MM.1S (cell line): ENCODE results near the gene GABRG3.

ENCODE experiments used
- DNase-seq: peaks from one replicate; pipeline ENCODE4 v3.0.0-alpha.2; 2015
- H2AFZ ChIP-seq: fragments of 300-600 bp; sonication (generic); 2 replicates; pipeline ENCODE4 v1.6.0; 2016; ENCODE audit warnings: antibody characterized with exemption, low read length
- H3F3A ChIP-seq: fragments of 300-600 bp; sonication (generic); 2 replicates; pipeline ENCODE4 v1.6.1; 2016; ENCODE audit warnings: mild to moderate bottlenecking, antibody characterized with exemption, low read length, moderate library complexity, mixed read lengths; ENCODE audit not compliant: insufficient read depth
- H3K27ac ChIP-seq: fragments of 300-600 bp; sonication (generic); 2 replicates; pipeline ENCODE4 v1.5.1; 2016; ENCODE audit warnings: mild to moderate bottlenecking, low read length
- H3K27me3 ChIP-seq: fragments of 300-600 bp; sonication (generic); replicated peaks from 2 replicates; pipeline ENCODE4 v1.6.0; 2016; ENCODE audit warnings: low read length; ENCODE audit not compliant: insufficient read depth
- H3K36me3 ChIP-seq: fragments of 300-600 bp; sonication (generic); replicated peaks from 2 replicates; pipeline ENCODE4 v1.6.1; 2016; ENCODE audit warnings: mild to moderate bottlenecking, low read length, mixed read lengths; ENCODE audit not compliant: insufficient read depth
- H3K4me1 ChIP-seq: fragments of 300-600 bp; sonication (generic); 2 replicates; pipeline ENCODE4 v1.6.1; 2016; ENCODE audit warnings: low read length, mixed read lengths
- H3K4me2 ChIP-seq: fragments of 300-600 bp; sonication (generic); 2 replicates; pipeline ENCODE4 v1.6.0; 2016; ENCODE audit warnings: low read depth, low read length
- H3K4me3 ChIP-seq: fragments of 300-600 bp; sonication (generic); 2 replicates; pipeline ENCODE4 v1.5.1; 2016; ENCODE audit warnings: low read length, mixed read lengths
- H3K79me2 ChIP-seq: fragments of 300-600 bp; sonication (generic); 2 replicates; pipeline ENCODE4 v1.6.1; 2016; ENCODE audit warnings: mixed run types, low read length, mixed read lengths
- H3K9ac ChIP-seq: fragments of 300-600 bp; sonication (generic); 2 replicates; pipeline ENCODE4 v1.6.1; 2016; ENCODE audit warnings: low read length, mixed read lengths
- H3K9me2 ChIP-seq: fragments of 300-600 bp; sonication (generic); replicated peaks from 2 replicates; pipeline ENCODE4 v1.6.1; 2016; ENCODE audit warnings: mild to moderate bottlenecking, low read length, mixed read lengths; ENCODE audit not compliant: insufficient read depth
- H3K9me3 ChIP-seq: fragments of 300-600 bp; sonication (generic); replicated peaks from 2 replicates; pipeline ENCODE4 v1.6.1; 2016; ENCODE audit warnings: mild to moderate bottlenecking, low read length, mixed read lengths; ENCODE audit not compliant: insufficient read depth
- H4K20me1 ChIP-seq: fragments of 300-600 bp; sonication (generic); 2 replicates; pipeline ENCODE4 v1.6.1; 2016; ENCODE audit warnings: mild to moderate bottlenecking, low read length, moderate library complexity, mixed read lengths; ENCODE audit not compliant: insufficient read depth
- CTCF ChIP-seq: fragments of 300-600 bp; sonication (generic); IDR thresholded peaks from 2 replicates; pipeline ENCODE4 v1.5.1; 2016; ENCODE audit warnings: antibody characterized with exemption, low read length, mixed read lengths
- EZH2 ChIP-seq: fragments of 300-600 bp; sonication (generic); optimal IDR thresholded peaks from 2 replicates; pipeline ENCODE3; 2017; ENCODE audit warnings: low read depth, mild to moderate bottlenecking, antibody characterized with exemption, low read length, mixed read lengths
- EZH2phosphoT487 ChIP-seq: fragments of 300-600 bp; sonication (generic); IDR thresholded peaks from 2 replicates; pipeline ENCODE4 v1.6.1; 2018; ENCODE audit warnings: antibody characterized with exemption, low read length

Gene GABRG3

GRCh38 chr15:27582726-27583410 lies 611.9 kb downstream of the GABRG3 start:
- Histone ChIP-seq H3K9me2 (no peaks in the 10 kb centered on the region), H3K4me2 (no peak overlapping the region), H3K4me3 (no peak overlapping the region), H3K27me3 (no peaks in the 10 kb centered on the region), H4K20me1 (no peaks in the 10 kb centered on the region), H3K9me3 (no peaks in the 10 kb centered on the region), H3K9ac (no peak overlapping the region), H3K4me1 (no peaks in the 10 kb centered on the region), H2AFZ (no peak overlapping the region), H3K79me2 (no peaks in the 10 kb centered on the region), H3K27ac (no peak overlapping the region), H3K36me3 (no peaks in the 10 kb centered on the region), H3F3A (no peaks in the 10 kb centered on the region)
- DNase-seq, result no peak
- TF ChIP-seq CTCF, result no peak

GRCh38 chr15:27583651-27584050 lies 612.7 kb downstream of the GABRG3 start:
- Histone ChIP-seq H3K4me1 (peaks cover 2% of the 10 kb centered on the region; the same call in 1 of the 2 replicates), H3K4me2 (no peak overlapping the region), H3K27ac (no peak overlapping the region), H3K9ac (no peak overlapping the region), H4K20me1 (no peaks in the 10 kb centered on the region), H3K9me3 (no peaks in the 10 kb centered on the region), H3K4me3 (no peak overlapping the region), H3F3A (0 out of 2 replicates have a peak, but pooled peaks cover 4% of the 10 kb centered on the region), H3K27me3 (no peaks in the 10 kb centered on the region), H2AFZ (no peak overlapping the region), H3K36me3 (no peaks in the 10 kb centered on the region), H3K79me2 (no peaks in the 10 kb centered on the region), H3K9me2 (no peaks in the 10 kb centered on the region)
- no peak for TF ChIP-seq EZH2
- no peak for TF ChIP-seq CTCF
- TF ChIP-seq EZH2phosphoT487, result no peak
- DNase-seq, result no peak

- no peak for TF ChIP-seq EZH2
- TF ChIP-seq CTCF, result no peak
- no peak for TF ChIP-seq EZH2phosphoT487
- Histone ChIP-seq H3K9me2 (no peaks in the 10 kb centered on the region), H3K27me3 (no peaks in the 10 kb centered on the region), H4K20me1 (no peaks in the 10 kb centered on the region), H3K4me2 (no peak overlapping the region), H3F3A (peaks cover 10% of the 10 kb centered on the region), H3K4me1 (peaks cover 11% of the 10 kb centered on the region), H3K79me2 (no peaks in the 10 kb centered on the region), H3K4me3 (no peak overlapping the region), H3K36me3 (no peaks in the 10 kb centered on the region), H3K9ac (no peak overlapping the region), H3K27ac (no peak overlapping the region), H3K9me3 (no peaks in the 10 kb centered on the region), H2AFZ (no peak overlapping the region)
- no peak for DNase-seq
Measured at GRCh38 chr15:27585041-27585640, 614.2 kb downstream of the GABRG3 start.
